Endothelial cell of umbilical vein (primary cell): ENCODE results near the gene ZNF774. TPM values are rescaled to one million over a fixed set of nuclear protein-coding genes. Genes with fewer than 3 reads are reported as not detected.

Experiments used
- BruUV-seq: library from RNA; stranded (reverse); fragments of 400-500 nt; replicated peaks from 2 replicates; lab custom pipeline; 2021; lab: Mats Ljungman, UMichigan
- CTCF ChIA-PET: fragments of 300-600, 350-600 bp; sonication (Branson Sonifier 250); formaldehyde crosslinking; loops from one replicate; lab custom pipeline; 2021; ENCODE audit warnings: antibody characterized with exemption, inconsistent platforms; lab: Charles Lee
- POLR2A ChIA-PET: fragments of 300-600, 350-600 bp; sonication (Branson Sonifier 250); formaldehyde crosslinking; loops from one replicate; lab custom pipeline; 2021; ENCODE audit warnings: antibody characterized with exemption, inconsistent platforms; lab: Charles Lee
- DNase-seq: peaks from one replicate; pipeline ENCODE4 v3.0.0-alpha.2; 2011; ENCODE audit warnings: low read depth, low spot score
- FAIRE-seq: peaks from 2 replicates; lab custom pipeline; 2011; peaks lifted over from hg19 to GRCh38; lab: Jason Lieb, UNC
- H2AFZ ChIP-seq: 2 replicates; pipeline ENCODE4 v1.6.0; 2012; ENCODE audit warnings: low read depth, low read length, control low read depth, inconsistent platforms
- H3K27ac ChIP-seq: 2 replicates; pipeline ENCODE4 v1.5.1; 2011; ENCODE audit warnings: low read depth, mild to moderate bottlenecking, control low read depth, low read length, moderate library complexity; ENCODE audit not compliant: insufficient read depth
- H3K27me3 ChIP-seq, 2 experiments: 2 replicates each; pipeline versions ENCODE4 v1.6.0 to v1.6.1; 2011; ENCODE audit warnings: low read length in 2 of 2, mixed read lengths in 1 of 2; ENCODE audit not compliant: control insufficient read depth in 2 of 2, insufficient read depth in 2 of 2
- H3K36me3 ChIP-seq, 2 experiments: 2 replicates in 1 of 2; 3 replicates in 1 of 2; pipeline ENCODE4 v1.5.1; 2011; ENCODE audit warnings: low read length in 2 of 2, mild to moderate bottlenecking in 1 of 2, moderate library complexity in 1 of 2; ENCODE audit not compliant: control insufficient read depth in 2 of 2, insufficient read depth in 2 of 2; ENCODE audit errors: extremely low read depth in 1 of 2
- H3K4me1 ChIP-seq: 3 replicates; pipeline ENCODE4 v1.5.1; 2011; ENCODE audit warnings: mild to moderate bottlenecking, low read length; ENCODE audit not compliant: control insufficient read depth, insufficient read depth; ENCODE audit errors: extremely low read depth
- H3K4me2 ChIP-seq: 2 replicates; pipeline ENCODE4 v1.6.1; 2011; ENCODE audit warnings: low read length, control low read depth, mixed read lengths; ENCODE audit not compliant: insufficient read depth
- H3K4me3 ChIP-seq, 3 experiments: fragments of 200-600 bp in 1 of 3; sonication (generic), shearing (Covaris generic) in 1 of 3; replicated peaks in 1 of 3; 2 replicates each; pipeline ENCODE4 v1.5.1; 2011 to 2016; ENCODE audit warnings: control low read depth in 3 of 3, low read length in 3 of 3, mild to moderate bottlenecking in 2 of 3, inconsistent platforms in 1 of 3, low read depth in 1 of 3, moderate library complexity in 1 of 3; ENCODE audit not compliant: insufficient read depth in 1 of 3
- H3K79me2 ChIP-seq: 2 replicates; pipeline ENCODE4 v1.6.0; 2012; ENCODE audit warnings: low read length, inconsistent platforms; ENCODE audit not compliant: control insufficient read depth, insufficient read depth
- H3K9ac ChIP-seq: replicated peaks from 2 replicates; pipeline ENCODE3; 2011; ENCODE audit warnings: low read length, control low read depth; ENCODE audit not compliant: insufficient read depth; ENCODE audit errors: extremely low read depth
- H3K9me1 ChIP-seq: replicated peaks from 3 replicates; pipeline ENCODE4 v1.6.0; 2011; ENCODE audit warnings: mild to moderate bottlenecking, low read length; ENCODE audit not compliant: control insufficient read depth, insufficient read depth; ENCODE audit errors: extremely low read depth
- H3K9me3 ChIP-seq: replicated peaks from 2 replicates; pipeline ENCODE4 v1.5.1; 2012; ENCODE audit warnings: low read length, inconsistent platforms; ENCODE audit not compliant: control insufficient read depth, insufficient read depth
- H4K20me1 ChIP-seq: replicated peaks from 2 replicates; pipeline ENCODE3; 2011; ENCODE audit warnings: mild to moderate bottlenecking, low read length; ENCODE audit not compliant: control insufficient read depth, insufficient read depth; ENCODE audit errors: extremely low read depth
- CTCF ChIP-seq, 2 donors: IDR thresholded peaks; 1 replicate in 1 of 2; 2 replicates in 1 of 2; pipeline ENCODE4 v1.5.1; 2011; ENCODE audit warnings: low read length in 2 of 2, mild to moderate bottlenecking in 2 of 2, moderate library complexity in 2 of 2, control low read depth in 1 of 2, inconsistent platforms in 1 of 2, low read depth in 1 of 2; ENCODE audit not compliant: insufficient read depth in 1 of 2; ENCODE audit errors: extremely low read depth in 1 of 2
- EZH2 ChIP-seq: IDR thresholded peaks from 2 replicates; pipeline ENCODE4 v1.6.1; 2012; ENCODE audit warnings: borderline replicate concordance, low read depth, mild to moderate bottlenecking, moderate library complexity, low read length, inconsistent platforms; ENCODE audit not compliant: severe bottlenecking
- FOS ChIP-seq: IDR thresholded peaks from 2 replicates; pipeline ENCODE4 v1.6.1; 2011; ENCODE audit warnings: mild to moderate bottlenecking, low read length, moderate library complexity, borderline replicate concordance; ENCODE audit not compliant: insufficient read depth
- GATA2 ChIP-seq: IDR thresholded peaks from 2 replicates; pipeline ENCODE4 v1.7.0; 2011; ENCODE audit warnings: low read depth, mild to moderate bottlenecking, moderate library complexity, mixed read lengths, low read length; ENCODE audit not compliant: insufficient read length, insufficient read depth
- JUN ChIP-seq: IDR thresholded peaks from 2 replicates; pipeline ENCODE4 v1.6.1; 2011; ENCODE audit warnings: borderline replicate concordance, low read depth; ENCODE audit not compliant: insufficient read length, insufficient read depth
- MAX ChIP-seq: IDR thresholded peaks from 2 replicates; pipeline ENCODE4 v1.6.1; 2011; ENCODE audit not compliant: insufficient read depth, insufficient read length
- MYC ChIP-seq: IDR thresholded peaks from one replicate; pipeline ENCODE4 v1.6.1; 2011; ENCODE audit warnings: mild to moderate bottlenecking, low read depth, low read length
- POLR2A ChIP-seq: IDR thresholded peaks from 2 replicates; pipeline ENCODE4 v1.6.1; 2012; ENCODE audit warnings: low read depth, mild to moderate bottlenecking, control low read depth, low read length
- POLR2AphosphoS5 ChIP-seq: IDR thresholded peaks from 2 replicates; pipeline ENCODE4 v1.6.1; 2012; ENCODE audit warnings: low read depth, mild to moderate bottlenecking, control low read depth, low read length, moderate library complexity; ENCODE audit not compliant: insufficient read depth
- dilution Hi-C: fragments of 300-500 bp; cut with MboI; formaldehyde crosslinking; loops from one replicate; pipeline ENCODE4 v1.15.0; 2019; ENCODE audit warnings: low sequenced_read_pairs; ENCODE audit not compliant: extremely low pct_ligation_motif_present
- intact Hi-C: fragments of 100-400 bp; cut with micrococcal nuclease; formaldehyde crosslinking; loops from one replicate; pipeline ENCODE4 v1.10.0; 2022
- polyA plus RNA-seq, 4 experiments: library from polyadenylated mRNA; depleted of rRNA in 3 of 4; stranded (reverse) in 3 of 4; unstranded in 1 of 4; fragments of >200 nt; gene quantifications; 2 replicates each; pipeline versions ENCODE4 v1.2.1 to v1.2.3, GENCODE V29; 2011 to 2012; ENCODE audit warnings: missing spikeins in 1 of 4
- total RNA-seq: library from RNA; stranded (reverse); gene quantifications from 2 replicates; pipeline ENCODE4 v1.2.3, GENCODE V29; 2021

Gene ZNF774
- total and polyA plus RNA-seq, 2 donors (not counting 3 experiments of a cell fraction or from before 2014, with no cell fraction given) = 0.98 to 2.6 TPM

GRCh38 chr15:90316139-90316538 lies 35.9 kb upstream of the ZNF774 start:
- Histone ChIP-seq H3K27ac (no peak overlapping the region), H3K36me3 (no peaks in the 10 kb centered on the region), H3K79me2 (no peaks in the 10 kb centered on the region), H3K4me3 (no peak overlapping the region), H2AFZ (no peak overlapping the region), H3K9me3 (no peaks in the 10 kb centered on the region), H3K9ac (no peak overlapping the region), H3K4me1 (peaks cover 3% of the 10 kb centered on the region), H4K20me1 (no peaks in the 10 kb centered on the region), H3K9me1 (no peaks in the 10 kb centered on the region), H3K27me3 (peaks cover 0 to 2% of the 10 kb centered on the region in 2 experiments), H3K4me2 (no peak overlapping the region)
- POLR2A ChIA-PET = no interaction called here
- dilution Hi-C loops (no loop called here), intact Hi-C loops (no loop called here)
- DNase-seq = no peak
- no TSS peak for BruUV-seq
- TF ChIP-seq GATA2 (no peak), MYC (no peak), MAX (no peak), POLR2AphosphoS5 (no peak), EZH2 (no peak), JUN (no peak), FOS (no peak), POLR2A (no peak), CTCF (IDR thresholded peaks at IDR 0.05; ENCODE audit: extremely low read depth in 1 of 2, insufficient read depth in 1 of 2, low read depth in 1 of 2, low read length in 2 of 2) (no peak)
- CTCF ChIA-PET = interaction anchor here (0.8 to 1.2 kb wide), 2 partner anchors 11 to 17 kb away, joined by 3 read pairs; no protein-coding TSS in a partner anchor
- no peak for FAIRE-seq
